ENCODE data around the gene APPBP2. TPM values are rescaled to one million over a fixed set of nuclear protein-coding genes. Genes with fewer than 3 reads are reported as not detected.
"Not testable (repeated sequence)": the region's sequence is repeated elsewhere in the genome, so short reads cannot be mapped to it uniquely, and the experiment has no call there.

Gene APPBP2
- total RNA-seq, 2 experiments from 2014 or later: 16.5 to 22.3 TPM

DNA sequence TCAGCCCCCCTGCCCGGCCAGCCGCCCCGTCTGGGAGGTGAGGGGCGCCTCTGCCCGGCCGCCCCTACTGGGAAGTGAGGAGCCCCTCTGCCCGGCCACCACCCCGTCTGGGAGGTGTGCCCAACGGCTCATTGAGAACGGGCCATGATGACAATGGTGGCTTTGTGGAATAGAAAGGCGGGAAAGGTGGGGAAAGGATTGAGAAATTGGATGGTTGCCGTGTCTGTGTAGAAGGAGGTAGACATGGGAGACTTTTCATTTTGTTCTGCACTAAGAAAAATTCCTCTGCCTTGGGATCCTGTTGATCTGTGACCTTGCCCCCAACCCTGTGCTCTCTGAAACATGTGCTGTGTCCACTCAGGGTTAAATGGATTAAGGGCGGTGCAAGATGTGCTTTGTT lies 26.2 kb upstream of the APPBP2 start:
- H3K36me3 Mint-ChIP-seq (ENCODE audit: low read depth); DNase-seq; H3K4me1 Mint-ChIP-seq (ENCODE audit: low read depth); H3K9me3 Mint-ChIP-seq; H3K27me3 Mint-ChIP-seq (ENCODE audit: low read depth); intact Hi-C loops (cut with micrococcal nuclease); CTCF ChIA-PET; H3K4me3 Mint-ChIP-seq; H3K27ac Mint-ChIP-seq: not testable (repeated sequence)

DNA sequence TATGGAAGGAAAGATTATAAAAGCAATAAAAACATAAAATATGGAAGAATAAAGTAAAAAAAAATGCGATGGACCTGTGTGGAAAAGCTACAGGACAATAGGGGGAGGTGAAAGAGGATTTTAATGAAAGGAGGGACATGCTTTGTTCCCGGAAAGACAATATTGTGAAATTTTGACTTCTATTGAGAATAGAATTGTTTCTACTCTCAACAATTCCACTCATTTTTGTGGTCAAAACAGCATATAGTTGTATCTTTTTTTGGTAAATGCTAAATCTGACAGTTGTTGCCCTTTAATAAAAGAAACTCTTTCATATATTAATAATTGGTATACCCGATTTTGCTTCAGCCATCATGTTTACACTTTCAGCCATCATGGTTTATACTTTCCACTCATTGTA lies 22.9 kb upstream of the APPBP2 start:
- no peak overlapping the region for H3K27ac Mint-ChIP-seq
- CTCF ChIA-PET: no interaction called here
- intact Hi-C loops (cut with micrococcal nuclease): no loop called here
- no peaks in the 10 kb centered on the region for H3K4me1 Mint-ChIP-seq (ENCODE audit: low read depth)
- peaks cover 3% of the 10 kb centered on the region for H3K9me3 Mint-ChIP-seq
- DNase-seq: no peak
- H3K36me3 Mint-ChIP-seq (ENCODE audit: low read depth): no peaks in the 10 kb centered on the region
- no peak overlapping the region for H3K4me3 Mint-ChIP-seq
- no peaks in the 10 kb centered on the region for H3K27me3 Mint-ChIP-seq (ENCODE audit: low read depth)

DNA sequence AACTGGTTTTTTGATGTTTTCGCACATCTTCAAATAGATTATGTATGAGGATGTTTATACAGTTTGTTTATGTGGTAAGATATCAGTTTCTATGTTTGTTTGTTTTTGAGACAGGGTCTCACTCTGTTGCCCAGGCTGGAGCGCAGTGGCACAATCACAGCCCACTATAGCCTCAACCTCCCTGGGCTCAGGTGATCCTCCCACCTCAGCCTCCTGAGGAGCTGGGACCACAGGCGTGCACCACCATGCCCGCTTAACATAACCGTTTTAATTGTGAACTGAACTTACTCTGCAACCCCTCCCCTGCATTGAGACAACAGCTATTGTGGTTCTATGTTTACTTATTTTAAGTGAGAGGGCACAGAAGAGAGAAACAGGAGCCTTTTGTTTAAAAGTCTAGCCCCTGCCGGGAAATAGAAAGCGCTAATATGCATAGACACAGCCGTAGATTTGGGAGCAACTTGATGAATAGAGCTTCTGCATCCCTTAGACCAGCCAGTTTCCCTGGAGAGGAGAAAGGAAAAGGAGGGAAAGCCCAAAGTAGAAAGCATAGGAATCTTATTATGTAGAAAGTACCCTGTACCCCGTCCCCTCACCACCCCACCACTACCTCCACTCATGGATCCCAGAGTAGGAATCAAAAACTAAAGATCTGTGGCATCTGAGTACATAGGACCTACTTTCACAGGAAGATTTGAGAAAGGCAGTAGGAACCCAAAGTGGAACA lies 19.6 kb upstream of the APPBP2 start:
- Mint-ChIP-seq H3K27ac (no peak overlapping the region), H3K9me3 (no peaks in the 10 kb centered on the region), H3K36me3 (ENCODE audit: low read depth) (no peaks in the 10 kb centered on the region), H3K4me3 (no peak overlapping the region), H3K4me1 (ENCODE audit: low read depth) (no peaks in the 10 kb centered on the region), H3K27me3 (ENCODE audit: low read depth) (no peaks in the 10 kb centered on the region)
- DNase-seq: no peak
- CTCF ChIA-PET: no interaction called here
- intact Hi-C loops (cut with micrococcal nuclease): no loop called here

DNA sequence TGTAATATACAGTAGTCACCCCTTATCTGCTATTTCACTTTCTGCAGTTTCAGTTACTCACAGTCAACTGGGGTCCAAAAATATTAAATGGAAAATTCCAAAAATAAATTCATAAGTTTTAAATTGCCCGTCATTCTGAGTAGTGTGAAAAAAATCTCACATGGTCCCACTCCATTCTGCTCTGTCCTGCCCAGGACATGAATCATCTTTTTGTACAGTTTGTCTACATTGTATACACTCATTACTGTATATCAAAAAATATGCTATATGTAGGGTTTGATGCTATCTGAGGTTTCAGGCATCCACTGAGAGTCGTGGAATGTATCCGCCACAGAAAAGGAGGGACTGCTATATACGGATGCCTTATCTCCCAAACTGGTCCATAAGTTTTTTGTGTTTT lies 16.0 kb upstream of the APPBP2 start:
- CTCF ChIA-PET: no interaction called here
- Mint-ChIP-seq H3K27me3 (ENCODE audit: low read depth) (no peaks in the 10 kb centered on the region), H3K9me3 (no peaks in the 10 kb centered on the region), H3K4me1 (ENCODE audit: low read depth) (no peaks in the 10 kb centered on the region), H3K36me3 (ENCODE audit: low read depth) (no peaks in the 10 kb centered on the region), H3K4me3 (no peak overlapping the region), H3K27ac (no peak overlapping the region)
- no peak for DNase-seq
- intact Hi-C loops (cut with micrococcal nuclease): no loop called here

DNA sequence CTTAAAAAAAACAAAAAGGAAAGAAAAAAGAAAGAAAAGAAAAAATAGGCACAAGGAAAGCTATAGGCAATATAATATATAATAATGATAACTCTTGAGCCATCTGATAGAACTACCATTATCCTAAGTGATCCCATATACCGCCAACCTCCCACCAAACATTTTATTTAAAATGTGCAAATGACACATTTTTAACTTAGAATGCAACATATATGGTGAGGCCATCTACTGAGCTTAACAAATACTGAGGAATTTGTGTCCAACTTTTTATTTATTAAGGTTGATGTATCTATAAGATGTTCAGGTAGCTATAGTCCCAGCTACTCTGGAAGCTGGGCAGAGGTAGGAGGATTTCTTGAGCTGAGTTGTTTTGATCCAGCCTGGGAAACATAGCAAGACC lies 14.4 kb upstream of the APPBP2 start:
- Mint-ChIP-seq H3K27ac (no peak overlapping the region), H3K4me1 (ENCODE audit: low read depth) (no peaks in the 10 kb centered on the region), H3K4me3 (no peak overlapping the region), H3K27me3 (ENCODE audit: low read depth) (no peaks in the 10 kb centered on the region), H3K9me3 (no peaks in the 10 kb centered on the region), H3K36me3 (ENCODE audit: low read depth) (no peaks in the 10 kb centered on the region)
- intact Hi-C loops (cut with micrococcal nuclease): no loop called here
- no peak for DNase-seq
- CTCF ChIA-PET: interaction anchor here (0.6 kb wide), 1 partner anchor 87 kb away, joined by 4 read pairs; no protein-coding TSS in a partner anchor

DNA sequence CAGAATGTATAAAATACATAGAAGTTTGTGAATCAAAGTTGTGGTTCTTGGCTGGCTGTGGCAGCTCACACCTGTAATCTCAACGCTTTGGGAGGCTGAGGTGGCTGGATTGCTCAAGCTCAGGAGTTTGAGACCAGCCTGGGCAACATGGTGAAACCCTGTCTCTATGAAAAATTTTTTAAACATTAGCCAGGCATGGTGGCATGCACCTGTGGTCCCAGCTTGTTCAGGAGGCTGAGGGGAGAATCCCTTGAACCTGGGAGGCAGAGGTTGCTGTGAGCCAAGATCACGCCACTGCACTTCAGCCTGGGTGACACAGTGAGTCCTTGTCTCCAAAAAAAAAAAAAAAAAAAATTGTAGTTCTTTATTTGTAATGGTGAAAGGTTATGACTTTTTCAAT lies 13.8 kb upstream of the APPBP2 start:
- H3K36me3 Mint-ChIP-seq (ENCODE audit: low read depth): no peaks in the 10 kb centered on the region
- DNase-seq: no peak
- H3K27ac Mint-ChIP-seq: no peak overlapping the region
- no peak overlapping the region for H3K4me3 Mint-ChIP-seq
- CTCF ChIA-PET: interaction anchor here (0.6 kb wide), 1 partner anchor 87 kb away, joined by 4 read pairs; no protein-coding TSS in a partner anchor
- no peaks in the 10 kb centered on the region for H3K9me3 Mint-ChIP-seq
- no peaks in the 10 kb centered on the region for H3K27me3 Mint-ChIP-seq (ENCODE audit: low read depth)
- intact Hi-C loops (cut with micrococcal nuclease): no loop called here
- H3K4me1 Mint-ChIP-seq (ENCODE audit: low read depth): no peaks in the 10 kb centered on the region

DNA sequence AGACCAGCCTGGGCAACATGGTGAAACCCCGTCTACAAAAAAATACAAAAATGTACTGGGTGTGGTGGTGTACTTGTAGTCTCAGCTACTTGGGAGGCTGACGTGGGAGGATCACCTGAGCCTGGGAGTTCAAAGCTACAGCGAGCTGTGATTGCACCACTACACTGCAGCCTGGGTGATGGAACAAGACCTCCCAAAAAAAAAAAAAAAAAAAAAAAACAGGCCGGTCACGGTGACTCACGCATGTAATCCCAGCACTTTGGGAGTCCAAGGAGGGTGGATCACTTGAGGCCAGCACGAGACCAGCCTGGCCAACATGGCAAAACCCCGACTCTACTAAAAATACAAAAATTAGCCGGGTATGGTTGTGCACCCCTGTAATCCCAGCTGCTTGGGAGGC lies 12.7 kb upstream of the APPBP2 start:
- no peak overlapping the region for H3K4me3 Mint-ChIP-seq
- no peaks in the 10 kb centered on the region for H3K9me3 Mint-ChIP-seq
- no peaks in the 10 kb centered on the region for H3K36me3 Mint-ChIP-seq (ENCODE audit: low read depth)
- CTCF ChIA-PET: no interaction called here
- no peaks in the 10 kb centered on the region for H3K4me1 Mint-ChIP-seq (ENCODE audit: low read depth)
- H3K27ac Mint-ChIP-seq: no peak overlapping the region
- intact Hi-C loops (cut with micrococcal nuclease): no loop called here
- H3K27me3 Mint-ChIP-seq (ENCODE audit: low read depth): no peaks in the 10 kb centered on the region
- no peak for DNase-seq

DNA sequence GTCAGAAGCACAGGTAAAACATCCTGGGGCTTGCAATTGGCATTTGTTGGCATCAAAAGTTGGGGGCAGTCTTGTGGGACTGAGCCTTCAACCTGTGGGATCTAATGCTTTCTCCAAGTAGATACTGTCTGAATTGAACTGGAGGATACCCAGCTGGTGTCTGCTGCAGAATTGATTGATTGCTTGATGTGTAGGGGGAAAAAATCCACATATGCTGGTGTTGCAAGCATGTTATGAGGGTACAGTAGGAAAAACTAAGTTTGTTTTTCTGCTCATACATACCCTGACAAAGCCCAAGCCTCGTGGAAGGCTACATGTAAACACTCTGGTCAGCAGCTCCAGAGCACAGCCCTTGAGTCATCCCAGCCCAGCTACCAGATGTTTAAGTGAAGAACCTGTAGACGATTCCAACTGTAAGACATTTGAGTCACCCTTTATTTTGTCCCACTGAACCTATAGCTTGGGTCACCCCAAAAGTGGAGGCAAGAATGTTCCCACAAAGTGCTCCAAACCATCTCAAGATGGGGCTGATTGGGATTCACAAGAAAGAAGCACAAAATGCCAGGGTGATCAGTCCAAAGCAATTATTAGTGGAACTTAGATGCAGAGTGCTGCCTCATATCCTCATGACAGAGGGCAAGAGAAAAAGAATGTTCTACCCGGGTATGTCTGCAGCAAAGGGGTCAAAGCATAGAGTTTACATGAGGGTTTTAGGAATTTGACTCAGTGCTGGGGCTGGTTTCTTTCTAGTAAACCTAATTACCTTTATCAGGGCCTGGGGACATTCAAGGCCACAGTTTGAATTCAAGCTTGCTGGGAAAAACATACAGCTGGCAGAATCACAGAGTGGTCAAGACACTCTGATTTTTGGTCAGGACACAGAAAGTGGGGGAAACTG lies 9.6 kb upstream of the APPBP2 start:
- DNase-seq: no peak
- H3K27ac Mint-ChIP-seq: no peak overlapping the region
- H3K9me3 Mint-ChIP-seq: no peaks in the 10 kb centered on the region
- CTCF ChIA-PET: no interaction called here
- no peak overlapping the region for H3K4me3 Mint-ChIP-seq
- intact Hi-C loops (cut with micrococcal nuclease): no loop called here
- no peaks in the 10 kb centered on the region for H3K36me3 Mint-ChIP-seq (ENCODE audit: low read depth)
- no peaks in the 10 kb centered on the region for H3K27me3 Mint-ChIP-seq (ENCODE audit: low read depth)
- no peaks in the 10 kb centered on the region for H3K4me1 Mint-ChIP-seq (ENCODE audit: low read depth)

DNA sequence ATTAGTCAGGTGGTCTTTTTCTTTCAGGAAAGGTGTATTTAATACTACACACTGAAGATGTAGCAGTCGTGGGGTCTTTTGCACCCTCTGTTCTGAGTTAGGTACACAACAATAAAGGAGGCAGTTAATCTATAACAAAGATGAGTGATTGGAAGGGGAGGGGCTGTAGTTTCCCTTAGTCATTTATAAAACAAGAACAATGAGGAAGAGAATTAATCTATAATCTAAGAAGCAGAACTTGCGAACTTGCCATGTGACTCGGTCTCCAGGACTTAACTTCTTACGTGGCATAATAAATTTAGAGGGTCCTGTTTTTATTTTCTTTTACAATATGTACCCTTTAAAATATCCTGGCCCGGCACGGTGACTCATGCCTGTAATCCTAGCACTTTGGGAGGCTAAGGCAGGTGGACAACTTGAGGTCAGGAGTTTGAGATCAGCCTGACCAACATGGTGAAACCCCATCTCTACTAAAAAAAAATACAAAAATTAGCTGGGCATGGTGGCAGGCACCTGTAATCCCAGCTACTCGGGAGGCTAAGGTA lies 8.6 kb upstream of the APPBP2 start:
- CTCF ChIA-PET: interaction anchor here (0.6 kb wide), 1 partner anchor 36 kb away, joined by 3 read pairs; no protein-coding TSS in a partner anchor
- H3K9me3 Mint-ChIP-seq: no peaks in the 10 kb centered on the region
- H3K4me1 Mint-ChIP-seq (ENCODE audit: low read depth): no peaks in the 10 kb centered on the region
- H3K27me3 Mint-ChIP-seq (ENCODE audit: low read depth): no peaks in the 10 kb centered on the region
- H3K4me3 Mint-ChIP-seq: no peak overlapping the region
- no peaks in the 10 kb centered on the region for H3K36me3 Mint-ChIP-seq (ENCODE audit: low read depth)
- intact Hi-C loops (cut with micrococcal nuclease): no loop called here
- no peak for DNase-seq
- H3K27ac Mint-ChIP-seq: no peak overlapping the region

DNA sequence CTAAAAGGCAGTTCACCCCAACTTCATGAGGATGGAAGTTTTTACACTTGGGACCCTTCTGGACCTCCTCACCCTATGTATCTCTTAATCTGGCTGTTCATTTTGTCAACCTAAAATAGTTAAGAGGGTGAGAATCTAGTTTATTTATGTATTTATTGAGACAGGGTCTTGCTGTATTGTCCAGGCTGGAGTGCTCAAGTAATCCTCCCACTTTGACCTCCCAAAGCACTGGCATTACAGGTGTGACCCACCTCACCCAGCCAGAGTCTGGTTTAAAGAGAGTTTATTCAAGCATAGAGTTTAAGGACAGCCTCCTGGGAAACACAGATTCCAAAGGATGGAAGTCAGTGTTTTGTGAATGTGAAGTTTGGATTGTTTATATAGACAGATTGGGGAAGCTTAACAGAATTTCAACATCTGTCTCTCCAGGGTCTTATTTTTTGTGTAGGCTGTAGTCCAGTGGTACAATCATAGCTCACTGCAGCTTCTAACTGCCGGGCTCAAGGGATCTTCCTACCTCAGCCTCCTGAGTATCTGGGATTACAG lies 8.0 kb upstream of the APPBP2 start:
- CTCF ChIA-PET: no interaction called here
- Mint-ChIP-seq H3K9me3 (no peaks in the 10 kb centered on the region), H3K36me3 (ENCODE audit: low read depth) (no peaks in the 10 kb centered on the region), H3K4me1 (ENCODE audit: low read depth) (no peaks in the 10 kb centered on the region), H3K27me3 (ENCODE audit: low read depth) (no peaks in the 10 kb centered on the region), H3K27ac (no peak overlapping the region), H3K4me3 (no peak overlapping the region)
- no peak for DNase-seq
- intact Hi-C loops (cut with micrococcal nuclease): no loop called here

DNA sequence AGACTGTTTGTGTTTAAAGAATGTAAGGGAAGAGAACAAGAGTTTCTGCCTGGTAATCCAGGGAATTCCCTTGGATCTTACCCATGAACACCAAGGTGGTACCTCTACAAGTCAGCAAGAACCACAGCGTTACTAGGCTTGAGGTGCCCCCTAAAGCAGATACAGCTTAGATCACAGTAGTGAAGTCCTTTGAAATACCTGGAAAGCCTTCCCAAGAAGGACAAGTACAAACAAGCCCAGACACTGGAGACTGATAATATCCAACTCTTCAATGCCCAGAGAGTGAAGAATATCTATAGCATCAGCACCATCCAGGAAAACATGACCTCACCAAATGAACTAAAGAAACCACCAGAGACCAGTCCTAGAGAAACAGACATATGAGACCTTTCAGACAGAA lies 3.8 kb upstream of the APPBP2 start:
- Mint-ChIP-seq H3K27me3 (ENCODE audit: low read depth) (no peaks in the 10 kb centered on the region), H3K27ac (no peak overlapping the region), H3K36me3 (ENCODE audit: low read depth) (peaks cover 3% of the 10 kb centered on the region), H3K9me3 (no peaks in the 10 kb centered on the region), H3K4me3 (no peak overlapping the region), H3K4me1 (ENCODE audit: low read depth) (peaks cover 7% of the 10 kb centered on the region)
- intact Hi-C loops (cut with micrococcal nuclease): loop anchor here (5.0 kb wide), 1 partner anchor 173 kb away; no protein-coding TSS in a partner anchor
- CTCF ChIA-PET: no interaction called here
- no peak for DNase-seq

DNA sequence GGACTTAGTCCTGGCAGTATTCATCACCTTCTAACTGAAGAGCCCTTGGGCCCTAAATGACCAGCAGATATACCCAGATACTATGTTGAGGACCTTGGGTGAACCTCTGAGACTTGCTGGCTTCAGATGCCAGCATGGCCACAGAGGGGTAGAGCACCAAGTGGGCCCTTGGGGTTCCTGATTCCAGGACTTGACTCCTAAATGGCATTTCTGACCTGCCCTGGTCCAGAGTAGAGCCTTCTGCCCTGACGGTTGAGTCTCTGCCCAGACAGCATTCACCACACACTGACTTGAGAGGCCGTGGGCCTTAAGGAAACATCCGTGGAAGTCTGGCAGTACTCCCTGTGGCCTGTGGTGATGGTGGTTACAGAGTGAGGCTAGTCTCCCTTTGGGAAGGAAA lies 2.8 kb upstream of the APPBP2 start:
- intact Hi-C loops (cut with micrococcal nuclease): loop anchor here (5.0 kb wide), 1 partner anchor 172 kb away; no protein-coding TSS in a partner anchor
- Mint-ChIP-seq H3K4me3 (no peak overlapping the region), H3K27me3 (ENCODE audit: low read depth) (no peaks in the 10 kb centered on the region), H3K36me3 (ENCODE audit: low read depth) (peaks cover 3% of the 10 kb centered on the region), H3K4me1 (ENCODE audit: low read depth) (peaks cover 15% of the 10 kb centered on the region), H3K27ac (no peak overlapping the region), H3K9me3 (no peaks in the 10 kb centered on the region)
- no peak for DNase-seq
- CTCF ChIA-PET: no interaction called here

Measured in activated naive CD4-positive, alpha-beta T cell treated with anti-CD3 and anti-CD28 coated beads for 36 hours (primary cell).